GM19043 (cell line): Measurements from ENCODE around the gene SENP7.
"Not testable (repeated sequence)": the region's sequence is repeated elsewhere in the genome, so short reads cannot be mapped to it uniquely, and the experiment has no call there.

Experiments used
- ATAC-seq: cut with Tn5 transposase; IDR thresholded peaks from one replicate; pipeline ENCODE4 v1.9.1; 2021; ENCODE audit warnings: low read depth; ENCODE audit not compliant: unreplicated experiment

Gene SENP7, protein sequence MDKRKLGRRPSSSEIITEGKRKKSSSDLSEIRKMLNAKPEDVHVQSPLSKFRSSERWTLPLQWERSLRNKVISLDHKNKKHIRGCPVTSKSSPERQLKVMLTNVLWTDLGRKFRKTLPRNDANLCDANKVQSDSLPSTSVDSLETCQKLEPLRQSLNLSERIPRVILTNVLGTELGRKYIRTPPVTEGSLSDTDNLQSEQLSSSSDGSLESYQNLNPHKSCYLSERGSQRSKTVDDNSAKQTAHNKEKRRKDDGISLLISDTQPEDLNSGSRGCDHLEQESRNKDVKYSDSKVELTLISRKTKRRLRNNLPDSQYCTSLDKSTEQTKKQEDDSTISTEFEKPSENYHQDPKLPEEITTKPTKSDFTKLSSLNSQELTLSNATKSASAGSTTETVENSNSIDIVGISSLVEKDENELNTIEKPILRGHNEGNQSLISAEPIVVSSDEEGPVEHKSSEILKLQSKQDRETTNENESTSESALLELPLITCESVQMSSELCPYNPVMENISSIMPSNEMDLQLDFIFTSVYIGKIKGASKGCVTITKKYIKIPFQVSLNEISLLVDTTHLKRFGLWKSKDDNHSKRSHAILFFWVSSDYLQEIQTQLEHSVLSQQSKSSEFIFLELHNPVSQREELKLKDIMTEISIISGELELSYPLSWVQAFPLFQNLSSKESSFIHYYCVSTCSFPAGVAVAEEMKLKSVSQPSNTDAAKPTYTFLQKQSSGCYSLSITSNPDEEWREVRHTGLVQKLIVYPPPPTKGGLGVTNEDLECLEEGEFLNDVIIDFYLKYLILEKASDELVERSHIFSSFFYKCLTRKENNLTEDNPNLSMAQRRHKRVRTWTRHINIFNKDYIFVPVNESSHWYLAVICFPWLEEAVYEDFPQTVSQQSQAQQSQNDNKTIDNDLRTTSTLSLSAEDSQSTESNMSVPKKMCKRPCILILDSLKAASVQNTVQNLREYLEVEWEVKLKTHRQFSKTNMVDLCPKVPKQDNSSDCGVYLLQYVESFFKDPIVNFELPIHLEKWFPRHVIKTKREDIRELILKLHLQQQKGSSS

DNA sequence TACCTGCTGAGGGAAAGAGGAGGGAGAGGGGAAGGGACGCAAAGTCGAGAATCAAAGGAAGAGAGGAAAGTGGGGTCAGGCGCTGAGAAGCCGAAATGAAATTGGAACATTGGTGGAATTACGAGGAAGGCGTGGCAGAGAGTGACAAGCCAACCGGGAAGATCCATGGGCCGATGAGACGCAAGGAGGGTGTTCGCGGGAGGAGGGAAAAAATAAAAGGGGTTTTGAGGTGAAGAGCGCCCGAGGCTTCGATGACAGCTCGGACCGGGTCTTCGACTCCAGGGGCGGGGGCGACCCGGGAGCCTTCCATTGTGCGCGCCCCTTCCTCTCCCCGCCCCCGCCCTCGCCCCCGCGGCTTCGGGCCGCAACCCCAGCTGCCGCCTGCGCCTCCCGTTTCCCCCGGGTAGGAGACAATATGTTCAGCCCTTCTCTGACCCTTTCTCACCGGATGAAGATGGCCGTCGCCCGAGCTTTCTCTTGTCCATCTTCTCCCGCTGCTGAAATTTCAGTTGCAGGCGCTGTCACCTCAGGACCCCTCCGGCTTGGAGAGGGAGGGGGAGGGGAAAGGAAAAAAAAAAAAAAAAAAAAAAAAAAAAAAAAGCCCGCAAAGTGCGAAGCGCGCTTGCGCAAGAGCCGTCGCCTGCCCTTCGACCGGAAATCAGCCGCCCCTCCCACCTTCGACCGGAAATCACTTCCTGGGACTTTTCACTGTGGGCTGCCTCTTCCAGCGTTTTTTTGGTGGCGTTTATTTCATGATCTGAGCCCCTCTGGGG lies at the start of gene SENP7:
SENP7 (minus strand) TSS at position 567 of the 773 bp plus-strand sequence; CDS start at position 485, 82 bp downstream.
- ATAC-seq: peak; percentile 56

DNA sequence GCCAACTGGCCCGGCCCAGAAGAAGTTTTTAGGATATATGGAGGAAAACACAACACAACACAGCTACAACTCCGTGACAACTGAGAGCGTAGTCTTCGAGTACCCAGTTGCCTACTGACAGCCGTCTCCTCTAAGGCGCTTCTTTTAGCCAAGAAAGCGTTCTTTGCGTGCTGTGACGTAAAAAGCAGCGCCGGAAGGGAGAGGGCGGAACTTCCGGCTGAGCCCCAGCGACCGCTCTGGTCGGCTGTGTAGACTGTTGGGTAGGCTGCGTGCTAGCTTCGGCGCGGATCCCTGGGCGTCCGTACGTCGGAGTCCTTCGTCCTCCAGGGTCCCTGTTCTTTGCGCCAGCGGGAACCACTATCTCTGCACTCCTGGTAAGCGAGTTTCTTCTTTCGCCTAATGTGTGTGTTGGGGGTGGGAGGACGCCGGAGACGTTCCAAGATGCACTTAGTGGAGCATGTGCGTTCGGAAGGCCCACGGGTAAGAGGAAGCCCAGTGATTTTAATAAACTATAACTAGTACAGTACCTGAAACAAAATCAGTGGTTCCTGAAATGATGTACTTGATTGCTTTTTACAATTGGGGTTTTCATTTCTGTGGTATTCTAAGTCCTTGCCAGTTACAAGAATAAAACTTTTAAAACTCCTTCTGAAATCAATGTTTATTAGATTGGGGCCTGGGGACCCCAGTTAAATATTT lies 48.8 kb upstream of the SENP7 start, which contains the start of gene TRMT10C:
TRMT10C (plus strand) TSS at position 239 of the 699 bp plus-strand sequence. CDS start 2,914 bp downstream, outside the sequence.
- ATAC-seq: peak; percentile 99

DNA sequence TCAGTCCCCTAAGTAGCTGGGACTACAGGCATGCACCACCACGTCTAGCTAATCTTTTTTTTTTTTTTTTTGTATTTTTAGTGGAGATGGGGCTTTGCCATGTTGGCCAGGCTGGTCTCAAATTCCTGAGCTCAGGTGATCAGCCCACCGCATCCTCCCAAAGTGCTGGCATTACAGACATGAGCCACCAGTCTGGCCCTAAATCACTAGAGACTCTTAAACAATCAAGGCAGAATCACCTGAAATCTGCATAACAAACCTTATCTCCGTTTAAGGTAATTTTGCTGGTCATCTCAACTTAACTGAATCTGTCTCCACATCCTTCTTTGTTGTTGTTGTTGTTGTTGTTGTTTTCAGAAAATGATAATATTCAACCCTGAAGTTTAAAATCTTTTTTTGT lies 43.1 kb upstream of the SENP7 start:
- no peak for ATAC-seq

DNA sequence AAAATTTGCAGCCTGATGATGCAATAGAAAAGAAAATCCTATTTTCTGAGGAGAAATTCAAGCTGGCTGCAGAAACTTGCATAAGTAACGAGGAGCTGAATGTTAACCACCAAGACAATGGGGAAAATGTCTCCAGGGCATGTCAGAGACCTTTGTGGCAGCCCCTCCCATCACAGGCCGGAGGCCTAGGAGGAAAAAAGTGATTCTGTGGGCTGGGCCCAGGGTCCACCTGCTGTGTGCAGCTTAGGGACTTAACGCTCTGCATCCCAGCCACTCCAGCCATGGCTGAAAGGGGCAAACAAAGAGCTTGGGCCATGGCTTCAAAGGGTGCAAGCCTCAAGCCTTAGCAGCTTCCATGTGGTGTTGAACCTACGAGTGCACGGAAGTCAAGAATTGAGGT lies 40.4 kb upstream of the SENP7 start:
- ATAC-seq: not testable (repeated sequence)

DNA sequence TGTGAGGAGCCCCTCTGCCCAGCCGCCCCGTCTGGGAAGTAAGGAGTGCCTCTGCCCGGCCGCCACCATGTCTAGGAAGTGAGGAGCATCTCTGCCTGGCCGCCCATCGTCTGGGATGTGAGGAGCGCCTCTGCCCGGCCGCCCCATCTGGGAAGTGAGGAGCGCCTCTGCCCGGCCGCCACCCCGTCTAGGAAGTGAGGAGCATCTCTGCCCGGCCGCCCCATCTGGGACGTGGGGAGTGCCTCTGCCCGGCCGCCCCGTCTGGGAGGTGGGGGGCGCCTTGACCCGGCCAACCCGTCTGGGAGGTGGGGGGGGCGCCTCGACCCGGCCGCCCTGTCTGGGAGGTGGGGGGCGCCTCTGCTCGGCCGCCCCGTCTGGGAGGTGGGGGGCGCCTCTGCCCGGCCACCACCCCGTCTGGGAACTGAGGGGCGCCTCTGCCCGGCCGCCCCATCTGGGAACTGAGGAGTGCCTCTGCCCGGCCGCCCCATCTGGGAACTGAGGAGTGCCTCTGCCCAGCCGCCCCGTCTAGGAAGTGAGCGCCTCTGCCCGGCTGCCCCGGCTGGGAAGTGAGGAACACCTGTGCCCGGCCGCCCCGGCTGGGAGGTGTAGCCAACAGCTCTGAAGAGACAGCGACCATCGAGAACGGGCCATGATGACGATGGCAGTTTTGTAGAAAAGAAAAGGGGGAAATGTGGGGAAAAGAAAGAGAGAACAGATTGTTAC lies 38.5 kb upstream of the SENP7 start:
- ATAC-seq: not testable (repeated sequence)

DNA sequence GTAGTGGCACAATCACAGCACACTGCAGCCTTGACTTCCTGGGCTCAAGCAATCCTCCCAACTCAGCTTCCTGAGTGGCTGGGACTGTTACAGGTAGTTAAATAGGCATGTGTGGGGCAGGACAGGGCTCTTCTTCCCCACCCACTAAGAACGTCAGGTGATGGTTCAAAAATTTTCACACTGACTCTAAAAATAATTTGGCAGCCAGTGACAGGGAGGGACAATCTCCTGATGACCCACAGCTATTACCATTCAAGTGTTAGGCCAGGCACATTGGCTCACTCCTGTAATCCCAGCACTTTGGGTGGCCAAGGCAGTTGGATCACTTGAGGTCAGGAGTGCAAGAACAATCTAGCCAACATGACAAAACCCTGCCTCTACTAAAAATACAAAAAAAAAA lies 36.5 kb upstream of the SENP7 start:
- ATAC-seq: no peak

DNA sequence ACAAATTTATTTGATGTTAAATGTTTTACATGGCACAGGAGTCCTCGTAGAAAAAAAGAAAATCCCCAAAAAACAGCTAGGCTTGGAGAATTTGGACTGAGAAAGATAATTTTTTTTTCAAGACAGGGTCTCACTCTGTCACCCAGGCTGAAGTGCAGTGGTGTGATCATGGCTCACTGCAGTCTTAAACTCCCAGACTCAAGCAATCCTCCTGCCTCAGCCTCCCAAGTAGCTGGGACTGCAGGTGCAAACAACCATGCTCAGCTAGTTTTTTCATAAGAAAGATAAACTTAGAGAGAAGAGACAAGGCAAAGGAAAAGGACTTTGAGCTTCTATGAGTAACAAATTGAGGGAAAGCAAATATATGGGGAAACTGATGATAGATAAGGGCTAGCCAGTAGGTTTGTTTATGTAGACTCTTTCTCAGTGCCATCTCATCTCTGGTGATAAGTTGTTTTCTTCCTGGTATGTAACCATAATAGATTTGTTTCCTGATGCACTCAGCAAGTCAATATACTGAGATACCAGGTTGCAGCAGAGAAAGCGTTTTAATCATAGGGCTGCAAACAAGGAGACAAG lies 35.6 kb upstream of the SENP7 start:
- ATAC-seq: no peak

DNA sequence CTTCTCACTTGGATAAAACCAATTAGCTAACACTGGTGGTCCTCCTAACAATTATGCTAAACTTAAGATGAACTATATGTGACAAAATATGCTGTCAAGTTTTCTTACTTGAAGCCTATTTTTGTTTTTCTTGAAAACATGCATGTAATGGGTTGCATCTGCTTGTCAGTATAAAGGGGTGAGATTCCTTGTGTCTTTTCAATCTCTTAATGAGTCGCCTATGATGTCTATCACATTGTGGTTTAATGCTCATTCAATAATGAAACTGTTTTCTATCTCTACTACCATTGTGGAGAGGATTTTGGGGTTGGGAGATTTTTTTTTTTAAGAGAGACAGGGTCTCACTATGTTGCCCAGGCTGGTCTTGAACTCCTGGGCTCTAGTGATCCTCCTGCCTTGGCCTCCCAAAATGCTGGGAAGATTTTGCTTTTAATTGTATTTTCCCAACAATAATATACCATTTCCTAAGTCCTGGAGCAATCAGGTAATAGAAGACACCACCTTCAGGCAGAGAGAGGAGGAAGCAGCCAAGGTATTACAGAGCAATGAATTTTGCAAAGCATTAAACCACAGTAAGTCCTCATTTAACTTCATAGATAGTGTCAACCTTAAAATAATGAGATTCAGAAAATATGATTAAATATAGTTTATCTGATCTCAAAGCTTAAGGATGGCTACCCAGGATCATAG lies 31.3 kb upstream of the SENP7 start:
- no peak for ATAC-seq

DNA sequence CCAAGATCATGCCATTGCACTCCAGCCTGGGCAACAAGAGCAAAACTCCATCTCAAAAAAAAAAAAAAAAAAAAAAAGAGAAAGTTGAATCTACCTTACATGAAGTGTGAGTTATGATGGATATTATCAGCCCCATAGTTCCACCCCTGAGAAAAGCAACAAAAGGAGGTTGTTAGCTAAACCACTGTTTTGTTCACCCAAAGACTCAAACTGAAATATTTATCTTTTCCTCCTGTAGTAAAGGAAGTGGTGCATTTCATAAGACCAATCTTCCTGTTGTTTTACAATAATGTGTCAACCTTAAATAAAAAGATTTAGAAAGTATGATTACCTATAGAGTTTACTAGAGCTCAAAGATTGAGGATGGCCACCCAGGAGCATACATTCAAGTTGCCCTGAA lies 29.9 kb upstream of the SENP7 start:
- no peak for ATAC-seq

DNA sequence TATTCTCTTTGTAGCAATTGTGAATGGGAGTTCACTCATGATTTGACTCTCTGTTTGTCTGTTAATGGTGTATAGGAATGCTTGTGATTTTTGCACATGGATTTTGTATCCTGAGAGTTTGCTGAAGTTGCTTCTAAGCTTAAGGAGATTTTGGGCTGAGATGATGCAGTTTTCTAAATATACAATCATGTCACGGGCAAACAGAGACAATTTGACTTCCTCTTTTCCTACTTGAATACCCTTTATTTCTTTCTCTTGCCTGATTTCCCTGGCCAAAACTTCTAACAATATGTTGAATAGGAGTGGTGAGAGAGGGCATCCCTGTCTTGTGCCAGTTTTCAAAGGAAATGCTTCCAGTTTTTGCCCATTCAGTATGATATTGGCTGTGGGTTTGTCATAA lies 23.9 kb upstream of the SENP7 start:
- ATAC-seq: not testable (repeated sequence)

DNA sequence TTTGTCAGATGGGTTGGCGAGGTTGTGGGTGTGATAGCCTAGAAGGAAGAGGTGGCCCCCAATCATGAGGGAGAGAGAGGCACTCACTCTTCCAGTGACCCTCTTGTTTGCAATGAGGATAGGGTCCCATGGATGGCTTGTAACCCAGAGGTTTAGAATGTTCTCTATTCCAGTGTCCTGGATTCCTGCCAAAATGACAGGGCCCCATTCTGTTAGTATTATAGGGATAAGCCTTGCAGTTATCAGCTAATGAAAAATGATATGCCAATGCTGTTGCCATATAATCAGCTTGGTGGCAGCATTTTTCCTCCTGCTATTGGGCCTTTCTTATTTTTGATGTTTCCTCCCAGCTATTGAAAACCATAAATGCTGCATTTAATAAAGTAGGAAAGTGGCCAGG lies 23.3 kb upstream of the SENP7 start:
- ATAC-seq: no peak

DNA sequence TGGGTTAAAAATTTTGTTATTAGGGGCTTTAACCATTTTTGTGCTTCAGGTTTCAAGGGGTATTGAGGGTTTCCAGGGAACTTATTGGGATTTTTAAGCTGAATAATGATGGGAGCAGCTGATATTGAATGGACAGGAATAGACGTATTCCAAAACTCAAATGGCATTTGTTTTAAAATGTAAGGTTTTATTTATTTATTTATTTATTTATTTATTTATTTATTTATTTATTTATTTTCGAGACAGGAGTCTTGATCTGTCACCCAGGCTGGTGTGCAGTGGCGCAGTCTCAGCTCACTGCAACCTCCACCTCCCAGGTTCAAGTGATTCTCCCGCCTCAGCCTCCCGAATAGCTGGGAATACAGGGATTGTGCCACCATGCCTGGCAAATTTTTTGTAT lies 22.2 kb upstream of the SENP7 start:
- ATAC-seq: no peak

DNA sequence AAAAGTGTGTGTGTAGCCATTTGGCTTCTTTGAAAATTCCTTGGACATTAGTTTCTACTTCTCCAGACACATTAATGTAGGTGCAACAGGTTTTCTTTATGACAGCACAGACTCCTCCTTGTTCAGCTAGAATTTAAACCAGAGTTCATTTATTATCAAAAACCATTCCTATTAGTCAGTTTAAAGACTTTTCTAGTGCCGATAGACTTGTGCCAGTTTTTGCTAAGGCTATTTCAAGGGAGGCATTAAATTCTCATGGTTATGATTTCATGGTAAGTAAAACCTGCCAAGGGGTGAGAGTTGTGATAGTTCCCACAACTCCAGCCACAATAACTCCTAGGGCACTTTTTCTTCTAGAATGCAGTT lies 20.6 kb upstream of the SENP7 start:
- no peak for ATAC-seq

DNA sequence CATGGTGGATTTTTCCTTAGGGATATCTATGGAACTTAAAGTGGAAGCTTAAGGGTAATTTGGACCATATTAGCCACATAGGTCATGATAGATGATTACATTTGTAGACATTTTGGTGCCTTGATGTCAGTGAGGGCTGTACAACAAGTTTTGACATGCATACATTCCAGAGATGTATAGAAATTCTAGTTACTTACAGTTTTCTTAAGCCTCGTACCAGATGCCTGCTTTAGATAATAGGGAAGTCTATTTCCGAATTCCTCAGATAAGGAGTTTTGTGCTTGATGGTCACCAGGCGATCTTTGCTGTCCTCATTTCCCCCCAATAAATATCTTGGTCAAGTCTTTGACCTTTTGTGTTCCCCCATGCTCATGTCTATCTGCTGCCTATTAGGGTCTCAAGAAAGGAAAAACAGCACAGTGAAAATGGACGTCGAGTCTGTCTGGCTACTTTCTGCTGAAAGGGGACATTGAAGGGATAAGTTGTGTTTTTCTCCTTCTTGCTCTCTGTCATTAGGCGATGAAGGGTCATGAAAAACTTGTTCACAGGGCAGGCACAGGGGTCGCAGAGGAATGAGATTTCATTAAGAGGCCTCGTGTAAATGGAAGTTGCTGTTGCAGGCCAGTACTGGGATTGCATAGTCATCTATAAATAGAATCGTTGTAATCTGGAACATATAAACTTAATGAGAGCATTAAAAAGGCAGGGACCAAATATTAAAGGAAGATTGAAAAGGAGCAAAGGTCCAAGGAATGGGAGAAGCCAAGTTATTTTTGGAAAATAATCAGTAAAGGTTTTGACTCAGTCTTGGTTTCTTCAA lies 20.0 kb upstream of the SENP7 start:
- no peak for ATAC-seq

DNA sequence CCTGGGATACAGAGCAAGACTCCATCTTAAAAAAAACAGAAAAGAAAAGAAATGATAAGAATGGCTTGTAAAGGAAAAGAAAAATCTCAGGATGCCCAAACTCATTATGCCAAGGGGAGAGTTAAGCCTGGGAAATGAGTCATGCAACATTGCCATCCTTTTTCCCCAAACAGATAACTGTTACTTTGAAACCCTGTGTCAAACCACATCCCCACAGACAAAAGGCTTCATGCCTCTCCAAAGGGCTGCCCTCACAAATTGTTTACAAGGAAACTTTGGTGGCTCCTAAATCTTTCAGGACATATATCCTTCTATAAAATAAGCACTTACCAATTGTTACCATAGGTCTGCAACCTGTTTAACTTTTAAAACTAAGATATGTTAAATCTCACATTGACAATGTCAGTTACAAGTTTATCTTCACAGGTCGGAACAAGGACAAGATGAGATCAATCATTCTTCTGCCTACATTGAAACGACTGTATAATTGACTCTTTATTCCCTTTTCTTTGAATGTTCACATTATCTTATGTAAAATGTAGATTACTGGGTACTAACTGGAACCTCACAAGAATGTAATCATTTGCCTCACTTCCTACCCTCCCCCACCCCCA lies 18.6 kb upstream of the SENP7 start:
- ATAC-seq: no peak

DNA sequence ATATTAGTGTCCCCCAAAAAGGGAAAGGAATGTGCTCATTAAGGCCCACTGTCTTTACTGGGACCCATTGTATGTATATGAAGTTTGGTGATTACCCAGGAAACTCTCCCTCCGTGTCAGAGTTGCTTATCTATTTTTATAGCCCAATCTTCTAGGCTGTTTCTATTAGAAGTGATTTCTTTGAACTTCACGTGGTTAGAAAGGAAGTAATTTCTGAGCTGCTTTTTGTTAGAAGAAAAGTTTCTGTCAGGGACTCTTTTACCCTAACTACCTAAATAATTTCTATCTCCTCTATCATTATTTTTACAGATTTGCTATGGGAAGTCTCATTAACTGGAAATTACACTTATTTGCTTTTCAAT lies 17.7 kb upstream of the SENP7 start:
- ATAC-seq: no peak
